ENCODE measurements around the gene BABAM2.

Gene BABAM2

GRCh38 chr2:28339516-28340175 is 449.1 kb downstream of the BABAM2 start:
- DNase-seq: no peak

GRCh38 chr2:28340312-28341202 is 450.0 kb downstream of the BABAM2 start:
- DNase-seq: no peak

GRCh38 chr2:28341208-28341891 is 450.8 kb downstream of the BABAM2 start:
- no peak for DNase-seq

- DNase-seq: no peak
These were observed 451.8 kb downstream of the BABAM2 start for GRCh38 chr2:28342081-28342967.

GRCh38 chr2:28343184-28343942 is 452.8 kb downstream of the BABAM2 start:
- DNase-seq: no peak

GRCh38 chr2:28343971-28344715 is 453.6 kb downstream of the BABAM2 start:
- no peak for DNase-seq

- DNase-seq: no peak
These were observed 454.3 kb downstream of the BABAM2 start for GRCh38 chr2:28344756-28345373.

GRCh38 chr2:28345619-28346018 is 455.1 kb downstream of the BABAM2 start:
- DNase-seq: no peak

- DNase-seq: no peak
These were observed 456.1 kb downstream of the BABAM2 start for GRCh38 chr2:28346587-28346986.

GRCh38 chr2:28347193-28347592 is 456.7 kb downstream of the BABAM2 start:
- DNase-seq: no peak

- no peak for DNase-seq
These were observed 457.1 kb downstream of the BABAM2 start for GRCh38 chr2:28347596-28347995.

- no peak for DNase-seq
These were observed 457.6 kb downstream of the BABAM2 start for GRCh38 chr2:28348149-28348567.

GRCh38 chr2:28348921-28349320 is 458.4 kb downstream of the BABAM2 start:
- DNase-seq: no peak

GRCh38 chr2:28349546-28350165 is 459.1 kb downstream of the BABAM2 start:
- no peak for DNase-seq

- DNase-seq: no peak
These were observed 459.7 kb downstream of the BABAM2 start for GRCh38 chr2:28350196-28350595.

- DNase-seq: no peak
These were observed 460.3 kb downstream of the BABAM2 start for GRCh38 chr2:28350791-28351285.

GRCh38 chr2:28351621-28352020 is 461.1 kb downstream of the BABAM2 start:
- no peak for DNase-seq

GRCh38 chr2:28352104-28352503 is 461.6 kb downstream of the BABAM2 start:
- DNase-seq: no peak

- DNase-seq: no peak
These were observed 462.2 kb downstream of the BABAM2 start for GRCh38 chr2:28352610-28353195.
